DND-41 (cell line): Measurements from ENCODE around the gene CD22.

ENCODE experiments used
- ATAC-seq: fragments of 200-7000 bp; cut with Tn5 transposase; 3 replicates; pipeline ENCODE4 v1.9.1; 2021; ENCODE audit warnings: low read depth; ENCODE audit not compliant: insufficient read depth
- DNase-seq: peaks from one replicate; pipeline ENCODE4 v3.0.0-alpha.2; 2020
- H2AFZ ChIP-seq: 2 replicates; pipeline ENCODE4 v1.6.0; 2012; ENCODE audit warnings: low read depth, low read length
- H3K27ac ChIP-seq: 2 replicates; pipeline ENCODE4 v1.5.1; 2012; ENCODE audit warnings: low read length, inconsistent platforms
- H3K27me3 ChIP-seq: fragments of 200-600 bp; sonication (generic); 2 replicates; pipeline ENCODE4 v1.6.0; 2012; ENCODE audit warnings: low read length, mild to moderate bottlenecking, inconsistent platforms; ENCODE audit not compliant: insufficient read depth, poor library complexity
- H3K36me3 ChIP-seq: 2 replicates; pipeline ENCODE4 v1.5.1; 2012; ENCODE audit warnings: low read length, inconsistent platforms; ENCODE audit not compliant: insufficient read depth
- H3K4me1 ChIP-seq: 2 replicates; pipeline ENCODE4 v1.5.1; 2012; ENCODE audit warnings: mild to moderate bottlenecking, low read length; ENCODE audit not compliant: insufficient read depth
- H3K4me2 ChIP-seq: 2 replicates; pipeline ENCODE4 v1.6.0; 2012; ENCODE audit warnings: mild to moderate bottlenecking, moderate library complexity, low read length, inconsistent platforms; ENCODE audit not compliant: insufficient read depth
- H3K4me3 ChIP-seq, 2 experiments: fragments of 200-600 bp in 1 of 2; shearing (Covaris generic) in 1 of 2; 2 replicates each; pipeline ENCODE4 v1.5.1; 2012 to 2016; ENCODE audit warnings: inconsistent platforms in 2 of 2, low read length in 2 of 2, mild to moderate bottlenecking in 2 of 2, low read depth in 1 of 2, moderate library complexity in 1 of 2
- H3K79me2 ChIP-seq: 2 replicates; pipeline ENCODE4 v1.6.0; 2012; ENCODE audit warnings: low read length, inconsistent platforms; ENCODE audit not compliant: insufficient read depth
- H3K9ac ChIP-seq: 2 replicates; pipeline ENCODE4 v1.6.0; 2012; ENCODE audit warnings: low read depth, mild to moderate bottlenecking, inconsistent platforms, low read length, moderate library complexity
- H3K9me3 ChIP-seq: 2 replicates; pipeline ENCODE4 v1.5.1; 2012; ENCODE audit warnings: low read length, moderate library complexity, mild to moderate bottlenecking, inconsistent platforms; ENCODE audit not compliant: insufficient read depth, severe bottlenecking
- H4K20me1 ChIP-seq: 2 replicates; pipeline ENCODE4 v1.6.0; 2012; ENCODE audit warnings: low read length; ENCODE audit not compliant: insufficient read depth
- EZH2 ChIP-seq: IDR thresholded peaks from 3 replicates; pipeline ENCODE4 v1.6.1; 2012; ENCODE audit warnings: borderline replicate concordance, low read depth, mild to moderate bottlenecking, moderate library complexity, low read length, inconsistent platforms; ENCODE audit not compliant: severe bottlenecking
- TF ChIP-seq, protein P1 (sequence below): IDR thresholded peaks from 2 replicates; pipeline ENCODE4 v1.5.1; 2012; ENCODE audit warnings: borderline replicate concordance, low read length, moderate library complexity, mild to moderate bottlenecking; ENCODE audit not compliant: poor library complexity, severe bottlenecking; ENCODE audit errors: extremely low read depth

The CD22 gene

DNA sequence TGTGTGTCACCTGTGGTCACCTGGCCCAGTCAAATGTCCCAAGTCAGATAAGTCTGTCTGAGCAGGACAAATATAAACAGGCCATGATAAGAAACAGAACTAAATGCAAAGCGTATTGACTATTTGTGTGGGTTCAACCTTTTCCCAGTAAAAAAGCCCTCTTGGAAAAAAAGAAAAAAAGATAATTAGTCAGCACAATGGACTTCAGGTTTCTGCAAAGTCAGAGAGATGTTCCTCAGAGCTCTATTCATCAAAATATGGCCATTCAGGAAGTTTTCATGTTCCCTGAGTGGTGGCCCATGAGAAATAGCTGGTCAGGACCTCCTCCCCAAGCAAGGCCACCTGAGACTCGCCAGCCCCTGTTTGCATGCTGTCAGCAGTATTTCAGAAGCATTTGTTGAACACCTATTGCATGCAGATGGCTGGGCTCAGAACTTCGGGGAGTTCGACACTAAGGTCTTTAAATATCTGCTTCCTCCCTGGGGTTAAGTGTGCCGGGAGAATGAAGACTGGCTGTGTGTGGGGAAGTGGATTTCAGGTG, 32.0 kb downstream of the CD22 start:
- no peaks in the 10 kb centered on the region for H4K20me1 ChIP-seq
- no peaks in the 10 kb centered on the region for H3K36me3 ChIP-seq
- H3K27ac ChIP-seq: no peak overlapping the region
- ATAC-seq (no peak), DNase-seq (no peak)
- no peak overlapping the region for H3K4me2 ChIP-seq
- TF ChIP-seq, protein P1, sequence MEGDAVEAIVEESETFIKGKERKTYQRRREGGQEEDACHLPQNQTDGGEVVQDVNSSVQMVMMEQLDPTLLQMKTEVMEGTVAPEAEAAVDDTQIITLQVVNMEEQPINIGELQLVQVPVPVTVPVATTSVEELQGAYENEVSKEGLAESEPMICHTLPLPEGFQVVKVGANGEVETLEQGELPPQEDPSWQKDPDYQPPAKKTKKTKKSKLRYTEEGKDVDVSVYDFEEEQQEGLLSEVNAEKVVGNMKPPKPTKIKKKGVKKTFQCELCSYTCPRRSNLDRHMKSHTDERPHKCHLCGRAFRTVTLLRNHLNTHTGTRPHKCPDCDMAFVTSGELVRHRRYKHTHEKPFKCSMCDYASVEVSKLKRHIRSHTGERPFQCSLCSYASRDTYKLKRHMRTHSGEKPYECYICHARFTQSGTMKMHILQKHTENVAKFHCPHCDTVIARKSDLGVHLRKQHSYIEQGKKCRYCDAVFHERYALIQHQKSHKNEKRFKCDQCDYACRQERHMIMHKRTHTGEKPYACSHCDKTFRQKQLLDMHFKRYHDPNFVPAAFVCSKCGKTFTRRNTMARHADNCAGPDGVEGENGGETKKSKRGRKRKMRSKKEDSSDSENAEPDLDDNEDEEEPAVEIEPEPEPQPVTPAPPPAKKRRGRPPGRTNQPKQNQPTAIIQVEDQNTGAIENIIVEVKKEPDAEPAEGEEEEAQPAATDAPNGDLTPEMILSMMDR: no peak
- no peak for TF ChIP-seq EZH2
- H3K79me2 ChIP-seq: no peaks in the 10 kb centered on the region
- no peaks in the 10 kb centered on the region for H3K4me1 ChIP-seq
- H3K27me3 ChIP-seq: no peaks in the 10 kb centered on the region
- no peak overlapping the region for H3K9ac ChIP-seq
- no peak overlapping the region for H3K4me3 ChIP-seq
- H2AFZ ChIP-seq: no peak overlapping the region
- H3K9me3 ChIP-seq: no peaks in the 10 kb centered on the region

- Histone ChIP-seq H2AFZ (no peak overlapping the region), H4K20me1 (no peaks in the 10 kb centered on the region), H3K27ac (no peak overlapping the region), H3K4me2 (no peak overlapping the region), H3K4me1 (no peaks in the 10 kb centered on the region), H3K4me3 (no peak overlapping the region), H3K79me2 (no peaks in the 10 kb centered on the region), H3K9ac (no peak overlapping the region), H3K9me3 (no peaks in the 10 kb centered on the region), H3K27me3 (no peaks in the 10 kb centered on the region), H3K36me3 (no peaks in the 10 kb centered on the region)
- DNase-seq (no peak), ATAC-seq (no peak)
- TF ChIP-seq, protein P1: no peak
- no peak for TF ChIP-seq EZH2
Observed at GRCh38 chr19:35362261-35363000, 33.4 kb downstream of the CD22 start.

DNA sequence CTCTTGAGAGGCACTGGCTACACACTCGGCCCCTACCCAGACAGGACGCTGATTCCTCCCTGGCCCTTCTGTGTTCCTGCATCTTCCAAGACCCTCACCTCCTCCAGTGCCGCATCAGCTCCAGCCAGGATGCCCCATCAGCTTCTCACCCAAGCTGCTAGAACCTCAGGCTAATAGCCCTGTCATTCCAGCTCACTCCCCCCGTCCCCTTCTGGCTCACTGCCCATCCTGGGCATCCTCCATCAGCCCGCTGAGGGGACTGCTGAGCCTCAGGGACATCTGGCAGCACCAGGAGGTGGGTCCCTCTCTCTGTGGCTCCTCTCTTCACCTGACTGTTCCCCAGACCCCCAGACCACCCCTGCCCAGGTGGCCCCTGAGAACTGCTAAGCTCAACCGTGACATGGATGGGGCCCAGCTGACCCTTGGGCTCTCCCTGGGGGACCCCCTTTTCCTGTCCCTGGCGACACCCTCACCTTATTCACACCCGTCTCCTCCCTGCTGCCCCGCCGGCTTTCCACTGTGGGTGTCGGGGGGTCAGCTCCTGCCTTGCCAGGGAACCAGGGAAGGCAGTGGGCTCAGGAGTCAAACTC, 34.1 kb downstream of the CD22 start:
- H3K36me3 ChIP-seq: no peaks in the 10 kb centered on the region
- H3K79me2 ChIP-seq: no peaks in the 10 kb centered on the region
- no peak overlapping the region for H3K27ac ChIP-seq
- no peaks in the 10 kb centered on the region for H3K4me1 ChIP-seq
- no peak overlapping the region for H3K9ac ChIP-seq
- TF ChIP-seq, protein P1: no peak
- no peak for TF ChIP-seq EZH2
- H4K20me1 ChIP-seq: no peaks in the 10 kb centered on the region
- no peaks in the 10 kb centered on the region for H3K27me3 ChIP-seq
- DNase-seq: no peak
- H3K4me2 ChIP-seq: no peak overlapping the region
- no peak for ATAC-seq
- no peak overlapping the region for H3K4me3 ChIP-seq
- no peak overlapping the region for H2AFZ ChIP-seq
- H3K9me3 ChIP-seq: no peaks in the 10 kb centered on the region
